ENCODE measurements around the gene TMEFF1.

DNA sequence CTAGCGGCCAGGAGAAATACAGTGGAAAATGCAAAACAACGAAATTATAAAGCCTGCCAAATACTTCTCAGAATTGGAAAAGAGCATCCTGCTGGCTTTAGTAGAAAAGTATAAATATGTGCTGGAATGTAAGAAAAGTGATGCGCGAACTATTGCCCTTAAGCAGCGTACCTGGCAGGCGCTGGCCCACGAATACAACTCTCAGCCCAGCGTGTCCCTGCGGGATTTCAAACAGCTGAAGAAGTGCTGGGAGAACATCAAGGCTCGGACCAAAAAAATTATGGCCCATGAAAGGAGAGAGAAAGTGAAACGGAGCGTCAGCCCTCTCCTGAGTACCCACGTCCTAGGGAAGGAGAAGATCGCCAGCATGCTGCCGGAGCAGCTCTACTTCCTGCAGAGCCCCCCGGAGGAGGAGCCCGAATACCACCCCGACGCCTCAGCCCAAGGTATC is 31.0 kb upstream of the TMEFF1 start:
- no peak for TF ChIP-seq POLR2A (IDR thresholded peaks at IDR 0.05; ENCODE audit: low read length)
- no peak for TF ChIP-seq GATA1 (IDR thresholded peaks at IDR 0.05; ENCODE audit: low read depth, low read length)
